ENCODE data around the gene ZSCAN5A.
"Not testable (repeated sequence)": the region's sequence is repeated elsewhere in the genome, so short reads cannot be mapped to it uniquely, and the experiment has no call there.

ZSCAN5A gene

GRCh38 chr19:56223481-56223880 lies 91.2 kb downstream of the ZSCAN5A start:
- no peaks in the 10 kb centered on the region for H3K36me3 ChIP-seq (ENCODE audit: control insufficient read depth, insufficient read depth, low read length)
- no CpG with 5 or more reads among the region's 9 CpGs for WGBS (ENCODE audit: extremely low coverage, insufficient coverage, low lambda C conversion rate)
- no peaks in the 10 kb centered on the region for H3K79me2 ChIP-seq (ENCODE audit: control insufficient read depth, insufficient read depth, low read length)
- H3K79me1 ChIP-seq (ENCODE audit: low read length), result no peaks in the 10 kb centered on the region
- no peak overlapping the region for H3K4ac ChIP-seq (ENCODE audit: low read depth, low read length)
- H3K18ac ChIP-seq (ENCODE audit: low read length), result no peak overlapping the region
- H4K5ac ChIP-seq (ENCODE audit: low read length), result no peak overlapping the region
- no peak overlapping the region for H3K4me3 ChIP-seq (ENCODE audit: low read length)
- H3K9ac ChIP-seq (ENCODE audit: low read length), result no peak overlapping the region
- no peaks in the 10 kb centered on the region for H3K27me3 ChIP-seq (ENCODE audit: insufficient read depth, low read length, poor library complexity)
- no peak overlapping the region for H3K27ac ChIP-seq (ENCODE audit: low read depth, low read length)
- no peak overlapping the region for H2BK15ac ChIP-seq (replicated peaks; ENCODE audit: low read depth)
- no peak overlapping the region for H4K8ac ChIP-seq (ENCODE audit: low read depth, low read length)
- no peaks in the 10 kb centered on the region for H3K4me1 ChIP-seq (ENCODE audit: control insufficient read depth, low read depth, low read length)
- H3K23ac ChIP-seq (ENCODE audit: low read length), result no peak overlapping the region
- H2BK5ac ChIP-seq (ENCODE audit: low read length), result no peak overlapping the region
- no peak overlapping the region for H3K4me2 ChIP-seq (ENCODE audit: low read length)
- H3K56ac ChIP-seq (ENCODE audit: low read length), result no peak overlapping the region
- no peak for DNase-seq
- H2BK120ac ChIP-seq (ENCODE audit: low read depth, low read length), result no peak overlapping the region
- no peak overlapping the region for H2AK5ac ChIP-seq (ENCODE audit: low read length)

DNA sequence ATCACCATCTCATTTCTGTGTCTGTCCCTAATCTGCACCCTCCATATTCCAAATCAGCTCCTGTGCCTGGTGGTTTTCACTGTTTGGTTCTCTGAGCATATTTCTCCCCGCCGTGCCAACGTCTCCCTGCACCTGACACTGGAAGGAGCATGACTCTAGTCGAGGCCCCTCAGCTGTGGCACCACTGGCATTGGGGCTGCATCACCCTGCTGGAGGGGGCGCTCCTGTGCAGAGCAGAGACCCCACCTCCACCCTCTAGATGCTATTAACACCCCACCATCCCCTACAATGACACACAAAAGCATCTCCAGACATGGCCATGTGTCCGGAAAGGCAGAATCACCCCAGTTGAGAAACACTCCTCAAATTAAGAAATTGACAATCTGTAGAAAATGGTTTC lies 91.7 kb downstream of the ZSCAN5A start:
- no peaks in the 10 kb centered on the region for H3K4me1 ChIP-seq (ENCODE audit: control insufficient read depth, low read depth, low read length)
- H2BK5ac ChIP-seq (ENCODE audit: low read length), result no peak overlapping the region
- H3K23ac ChIP-seq (ENCODE audit: low read length), result no peak overlapping the region
- no peak overlapping the region for H4K5ac ChIP-seq (ENCODE audit: low read length)
- H3K27ac ChIP-seq (ENCODE audit: low read depth, low read length), result no peak overlapping the region
- no peak overlapping the region for H4K8ac ChIP-seq (ENCODE audit: low read depth, low read length)
- no peaks in the 10 kb centered on the region for H3K79me2 ChIP-seq (ENCODE audit: control insufficient read depth, insufficient read depth, low read length)
- DNase-seq, result no peak
- H3K56ac ChIP-seq (ENCODE audit: low read length), result no peak overlapping the region
- no peak overlapping the region for H3K9ac ChIP-seq (ENCODE audit: low read length)
- no peak overlapping the region for H3K4ac ChIP-seq (ENCODE audit: low read depth, low read length)
- H3K36me3 ChIP-seq (ENCODE audit: control insufficient read depth, insufficient read depth, low read length), result no peaks in the 10 kb centered on the region
- WGBS (ENCODE audit: extremely low coverage, insufficient coverage, low lambda C conversion rate), result no CpG with 5 or more reads among the region's 6 CpGs
- H2AK5ac ChIP-seq (ENCODE audit: low read length), result no peak overlapping the region
- H2BK120ac ChIP-seq (ENCODE audit: low read depth, low read length), result no peak overlapping the region
- H3K79me1 ChIP-seq (ENCODE audit: low read length), result no peaks in the 10 kb centered on the region
- no peak overlapping the region for H3K4me2 ChIP-seq (ENCODE audit: low read length)
- H3K18ac ChIP-seq (ENCODE audit: low read length), result no peak overlapping the region
- H2BK15ac ChIP-seq (replicated peaks; ENCODE audit: low read depth), result no peak overlapping the region
- H3K27me3 ChIP-seq (ENCODE audit: insufficient read depth, low read length, poor library complexity), result no peaks in the 10 kb centered on the region
- no peak overlapping the region for H3K4me3 ChIP-seq (ENCODE audit: low read length)

DNA sequence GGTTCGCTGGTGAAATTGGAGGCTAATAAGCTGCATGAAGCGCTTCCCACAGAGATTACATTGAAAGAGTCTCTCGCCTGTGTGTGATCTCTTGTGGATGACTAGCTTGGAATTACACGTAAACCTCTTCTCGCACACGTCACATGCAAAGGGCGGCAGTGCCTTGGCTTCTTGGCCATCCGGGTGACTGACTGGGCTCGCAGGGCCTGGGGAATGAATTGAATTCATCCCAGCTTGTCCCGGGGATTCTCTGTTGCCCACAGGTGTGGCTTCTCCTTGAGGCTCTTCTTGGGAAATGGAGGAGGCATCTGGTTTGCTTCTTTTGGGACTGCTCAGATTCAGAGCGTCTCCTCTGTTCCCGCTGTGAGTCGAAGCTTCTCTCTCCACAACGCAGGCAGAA lies 92.8 kb downstream of the ZSCAN5A start:
- Histone ChIP-seq H3K18ac (ENCODE audit: low read length) (no peak overlapping the region), H3K9ac (ENCODE audit: low read length) (no peak overlapping the region), H3K4me3 (ENCODE audit: low read length) (no peak overlapping the region), H2BK120ac (ENCODE audit: low read depth, low read length) (no peak overlapping the region), H3K4ac (ENCODE audit: low read depth, low read length) (no peak overlapping the region), H3K79me1 (ENCODE audit: low read length) (no peaks in the 10 kb centered on the region), H3K4me1 (ENCODE audit: control insufficient read depth, low read depth, low read length) (no peaks in the 10 kb centered on the region), H3K79me2 (ENCODE audit: control insufficient read depth, insufficient read depth, low read length) (no peaks in the 10 kb centered on the region), H3K27me3 (ENCODE audit: insufficient read depth, low read length, poor library complexity) (no peaks in the 10 kb centered on the region), H3K23ac (ENCODE audit: low read length) (no peak overlapping the region), H3K4me2 (ENCODE audit: low read length) (no peak overlapping the region), H4K5ac (ENCODE audit: low read length) (no peak overlapping the region), H3K36me3 (ENCODE audit: control insufficient read depth, insufficient read depth, low read length) (no peaks in the 10 kb centered on the region), H3K27ac (ENCODE audit: low read depth, low read length) (no peak overlapping the region), H3K56ac (ENCODE audit: low read length) (no peak overlapping the region), H2BK15ac (replicated peaks; ENCODE audit: low read depth) (no peak overlapping the region), H2AK5ac (ENCODE audit: low read length) (no peak overlapping the region), H2BK5ac (ENCODE audit: low read length) (no peak overlapping the region), H4K8ac (ENCODE audit: low read depth, low read length) (no peak overlapping the region)
- no CpG with 5 or more reads among the region's 14 CpGs for WGBS (ENCODE audit: extremely low coverage, insufficient coverage, low lambda C conversion rate)
- DNase-seq, result no peak

DNA sequence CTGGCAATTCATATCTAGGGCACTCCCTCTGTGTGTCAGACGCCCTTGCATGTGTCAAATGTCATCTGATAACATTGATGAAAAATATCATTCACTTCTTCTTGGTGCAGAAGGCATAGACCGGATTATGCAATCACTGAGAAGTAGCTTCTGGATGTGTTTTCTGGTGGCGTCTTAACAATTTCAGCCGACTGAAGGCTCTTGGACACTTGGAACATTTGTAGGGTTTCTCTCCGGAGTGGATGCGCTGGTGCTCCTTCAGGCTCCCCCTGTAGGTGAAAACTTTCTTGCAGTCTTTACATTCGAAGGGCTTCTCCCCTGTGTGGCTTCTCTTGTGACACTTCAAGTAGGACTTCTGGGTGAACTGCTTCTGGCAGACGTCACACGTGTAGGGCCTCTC lies 93.2 kb downstream of the ZSCAN5A start:
- not testable (repeated sequence) for H3K36me3 ChIP-seq (ENCODE audit: control insufficient read depth, insufficient read depth, low read length); H3K79me2 ChIP-seq (ENCODE audit: control insufficient read depth, insufficient read depth, low read length); H3K23ac ChIP-seq (ENCODE audit: low read length); H3K79me1 ChIP-seq (ENCODE audit: low read length); H2BK5ac ChIP-seq (ENCODE audit: low read length); H2BK120ac ChIP-seq (ENCODE audit: low read depth, low read length); H3K18ac ChIP-seq (ENCODE audit: low read length); H3K4me1 ChIP-seq (ENCODE audit: control insufficient read depth, low read depth, low read length); H3K4me2 ChIP-seq (ENCODE audit: low read length); H3K4me3 ChIP-seq (ENCODE audit: low read length); H4K5ac ChIP-seq (ENCODE audit: low read length); H2BK15ac ChIP-seq (replicated peaks; ENCODE audit: low read depth); H3K27me3 ChIP-seq (ENCODE audit: insufficient read depth, low read length, poor library complexity); H3K27ac ChIP-seq (ENCODE audit: low read depth, low read length); H3K56ac ChIP-seq (ENCODE audit: low read length); H2AK5ac ChIP-seq (ENCODE audit: low read length); H3K9ac ChIP-seq (ENCODE audit: low read length); H4K8ac ChIP-seq (ENCODE audit: low read depth, low read length); H3K4ac ChIP-seq (ENCODE audit: low read depth, low read length)
- WGBS (ENCODE audit: extremely low coverage, insufficient coverage, low lambda C conversion rate), result no CpG with 5 or more reads among the region's 9 CpGs
- peak; percentile 50 for DNase-seq

DNA sequence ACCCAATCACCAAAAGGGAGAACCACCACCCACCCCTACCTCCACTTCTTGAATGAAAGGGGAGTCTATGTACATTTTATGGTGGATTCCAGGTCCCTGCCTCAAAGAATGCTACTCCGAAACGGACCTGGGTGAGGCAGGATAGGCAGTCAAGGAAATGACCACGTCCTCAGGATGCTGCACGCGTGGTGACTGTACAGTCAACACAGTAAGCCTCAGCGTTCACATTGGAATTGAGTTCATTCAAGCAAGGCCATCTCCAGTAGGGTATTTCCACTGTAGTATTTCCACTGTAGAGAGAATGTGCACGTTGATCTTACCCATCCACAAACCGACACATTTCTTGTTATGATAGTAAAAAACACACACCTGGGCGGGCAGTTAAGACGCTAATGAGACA lies 95.7 kb downstream of the ZSCAN5A start:
- Histone ChIP-seq H4K5ac (ENCODE audit: low read length) (no peak overlapping the region), H3K4ac (ENCODE audit: low read depth, low read length) (no peak overlapping the region), H2BK120ac (ENCODE audit: low read depth, low read length) (no peak overlapping the region), H3K27me3 (ENCODE audit: insufficient read depth, low read length, poor library complexity) (no peaks in the 10 kb centered on the region), H3K56ac (ENCODE audit: low read length) (no peak overlapping the region), H3K4me1 (ENCODE audit: control insufficient read depth, low read depth, low read length) (no peaks in the 10 kb centered on the region), H2BK15ac (replicated peaks; ENCODE audit: low read depth) (no peak overlapping the region), H3K23ac (ENCODE audit: low read length) (no peak overlapping the region), H3K27ac (ENCODE audit: low read depth, low read length) (no peak overlapping the region), H2AK5ac (ENCODE audit: low read length) (no peak overlapping the region), H2BK5ac (ENCODE audit: low read length) (no peak overlapping the region), H3K79me1 (ENCODE audit: low read length) (no peaks in the 10 kb centered on the region), H3K79me2 (ENCODE audit: control insufficient read depth, insufficient read depth, low read length) (no peaks in the 10 kb centered on the region), H3K36me3 (ENCODE audit: control insufficient read depth, insufficient read depth, low read length) (no peaks in the 10 kb centered on the region), H4K8ac (ENCODE audit: low read depth, low read length) (no peak overlapping the region), H3K4me2 (ENCODE audit: low read length) (no peak overlapping the region), H3K4me3 (ENCODE audit: low read length) (no peak overlapping the region), H3K18ac (ENCODE audit: low read length) (no peak overlapping the region), H3K9ac (ENCODE audit: low read length) (no peak overlapping the region)
- WGBS (ENCODE audit: extremely low coverage, insufficient coverage, low lambda C conversion rate), result no CpG with 5 or more reads among the region's 10 CpGs
- DNase-seq, result no peak

- Histone ChIP-seq H3K23ac (ENCODE audit: low read length) (no peak overlapping the region), H3K27me3 (ENCODE audit: insufficient read depth, low read length, poor library complexity) (no peaks in the 10 kb centered on the region), H2AK5ac (ENCODE audit: low read length) (no peak overlapping the region), H3K79me1 (ENCODE audit: low read length) (no peaks in the 10 kb centered on the region), H3K27ac (ENCODE audit: low read depth, low read length) (peak overlapping the region; percentile 23), H2BK5ac (ENCODE audit: low read length) (no peak overlapping the region), H3K4me3 (ENCODE audit: low read length) (no peak overlapping the region), H3K56ac (ENCODE audit: low read length) (peak overlapping the region; percentile 88), H3K79me2 (ENCODE audit: control insufficient read depth, insufficient read depth, low read length) (no peaks in the 10 kb centered on the region), H3K36me3 (ENCODE audit: control insufficient read depth, insufficient read depth, low read length) (no peaks in the 10 kb centered on the region), H3K4ac (ENCODE audit: low read depth, low read length) (no peak overlapping the region), H3K4me1 (ENCODE audit: control insufficient read depth, low read depth, low read length) (no peaks in the 10 kb centered on the region), H4K8ac (ENCODE audit: low read depth, low read length) (peak overlapping the region; percentile 30), H3K9ac (ENCODE audit: low read length) (peak overlapping the region; percentile 72), H3K18ac (ENCODE audit: low read length) (peak overlapping the region; percentile 30), H4K5ac (ENCODE audit: low read length) (no peak overlapping the region), H3K4me2 (ENCODE audit: low read length) (peak overlapping the region; percentile 57), H2BK15ac (replicated peaks; ENCODE audit: low read depth) (no peak overlapping the region), H2BK120ac (ENCODE audit: low read depth, low read length) (no peak overlapping the region)
- no CpG with 5 or more reads among the region's 79 CpGs for WGBS (ENCODE audit: extremely low coverage, insufficient coverage, low lambda C conversion rate)
- DNase-seq, result peak; percentile 74
Observed at GRCh38 chr19:56217039-56217949, 97.3 kb downstream of the ZSCAN5A start.

Measured in mesendoderm (in vitro differentiated cells).